Measurements from ENCODE around the gene PRDM10. TPM values are rescaled to one million over a fixed set of nuclear protein-coding genes. Genes with fewer than 3 reads are reported as not detected.

Gene PRDM10
- total RNA-seq, 1 donor, result 8.0 TPM

DNA sequence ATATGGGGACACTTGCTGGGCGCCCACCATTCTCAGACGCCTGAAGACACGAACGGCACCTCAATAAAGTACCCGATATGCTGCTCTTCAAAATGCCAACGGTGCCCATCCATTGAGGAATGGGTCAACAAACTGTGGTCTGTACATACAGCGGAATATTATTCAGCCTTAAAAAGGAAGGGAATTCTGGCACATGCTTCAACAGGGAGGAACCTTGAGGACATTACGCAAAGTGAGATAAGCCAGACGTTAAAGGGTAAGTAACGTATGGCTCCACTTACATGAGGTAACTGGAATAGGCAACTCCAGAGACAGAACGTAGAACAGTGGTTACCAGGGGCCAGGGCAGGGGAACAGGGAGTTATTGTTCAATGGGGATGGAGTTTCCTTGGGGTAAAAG is 28.0 kb downstream of the PRDM10 start:
- Histone ChIP-seq H3K4me2 (ENCODE audit: insufficient read depth, low read length) (no peak overlapping the region), H3K36me3 (ENCODE audit: insufficient read depth, low read length) (no peaks in the 10 kb centered on the region), H3K4me3 (ENCODE audit: insufficient read depth, low read length) (no peak overlapping the region), H3K27ac (ENCODE audit: low read depth, low read length) (no peak overlapping the region), H3K9me3 (ENCODE audit: low read depth, low read length) (no peaks in the 10 kb centered on the region), H3K27me3 (ENCODE audit: insufficient read depth, low read length) (no peaks in the 10 kb centered on the region), H3K4me1 (ENCODE audit: insufficient read depth, low read length) (no peaks in the 10 kb centered on the region), H3K79me2 (ENCODE audit: insufficient read depth, low read length) (peaks cover 13% of the 10 kb centered on the region), H2AFZ (ENCODE audit: low read length) (no peak overlapping the region), H4K20me1 (ENCODE audit: insufficient read depth, low read length) (peaks cover 14% of the 10 kb centered on the region)
- DNase-seq (ENCODE audit: insufficient read length, low spot score, missing footprints), result no peak
- TF ChIP-seq, protein P1, sequence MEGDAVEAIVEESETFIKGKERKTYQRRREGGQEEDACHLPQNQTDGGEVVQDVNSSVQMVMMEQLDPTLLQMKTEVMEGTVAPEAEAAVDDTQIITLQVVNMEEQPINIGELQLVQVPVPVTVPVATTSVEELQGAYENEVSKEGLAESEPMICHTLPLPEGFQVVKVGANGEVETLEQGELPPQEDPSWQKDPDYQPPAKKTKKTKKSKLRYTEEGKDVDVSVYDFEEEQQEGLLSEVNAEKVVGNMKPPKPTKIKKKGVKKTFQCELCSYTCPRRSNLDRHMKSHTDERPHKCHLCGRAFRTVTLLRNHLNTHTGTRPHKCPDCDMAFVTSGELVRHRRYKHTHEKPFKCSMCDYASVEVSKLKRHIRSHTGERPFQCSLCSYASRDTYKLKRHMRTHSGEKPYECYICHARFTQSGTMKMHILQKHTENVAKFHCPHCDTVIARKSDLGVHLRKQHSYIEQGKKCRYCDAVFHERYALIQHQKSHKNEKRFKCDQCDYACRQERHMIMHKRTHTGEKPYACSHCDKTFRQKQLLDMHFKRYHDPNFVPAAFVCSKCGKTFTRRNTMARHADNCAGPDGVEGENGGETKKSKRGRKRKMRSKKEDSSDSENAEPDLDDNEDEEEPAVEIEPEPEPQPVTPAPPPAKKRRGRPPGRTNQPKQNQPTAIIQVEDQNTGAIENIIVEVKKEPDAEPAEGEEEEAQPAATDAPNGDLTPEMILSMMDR (IDR thresholded peaks at IDR 0.05; ENCODE audit: extremely low read depth, low read depth, low read length), result no peak

DNA sequence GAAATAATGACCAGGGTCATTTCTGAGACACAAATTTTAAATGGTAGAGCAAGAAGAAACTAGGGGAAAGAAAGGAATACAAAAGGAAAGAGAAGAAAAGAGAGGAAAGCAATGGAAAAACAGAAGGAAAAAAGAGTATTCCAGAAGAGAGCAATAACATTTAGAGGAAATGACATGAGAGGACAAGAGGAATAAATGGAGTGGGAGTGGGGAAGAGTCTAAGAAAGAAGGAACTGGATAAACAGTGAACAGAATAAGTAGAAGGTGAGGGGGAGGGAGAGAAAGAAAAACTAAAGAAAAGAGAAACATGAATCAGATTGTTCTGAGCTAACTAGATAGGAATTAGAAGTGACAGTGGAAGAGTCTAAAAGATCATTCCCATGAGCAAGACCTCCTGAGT is 28.4 kb downstream of the PRDM10 start:
- TF ChIP-seq, protein P1 (IDR thresholded peaks at IDR 0.05; ENCODE audit: extremely low read depth, low read depth, low read length), result no peak
- H2AFZ ChIP-seq (ENCODE audit: low read length), result no peak overlapping the region
- peaks cover 11% of the 10 kb centered on the region for H4K20me1 ChIP-seq (ENCODE audit: insufficient read depth, low read length)
- no peak overlapping the region for H3K4me2 ChIP-seq (ENCODE audit: insufficient read depth, low read length)
- H3K79me2 ChIP-seq (ENCODE audit: insufficient read depth, low read length), result peaks cover 13% of the 10 kb centered on the region
- no peak overlapping the region for H3K4me3 ChIP-seq (ENCODE audit: insufficient read depth, low read length)
- H3K27me3 ChIP-seq (ENCODE audit: insufficient read depth, low read length), result no peaks in the 10 kb centered on the region
- H3K27ac ChIP-seq (ENCODE audit: low read depth, low read length), result no peak overlapping the region
- no peaks in the 10 kb centered on the region for H3K4me1 ChIP-seq (ENCODE audit: insufficient read depth, low read length)
- no peaks in the 10 kb centered on the region for H3K36me3 ChIP-seq (ENCODE audit: insufficient read depth, low read length)
- H3K9me3 ChIP-seq (ENCODE audit: low read depth, low read length), result no peaks in the 10 kb centered on the region
- DNase-seq (ENCODE audit: insufficient read length, low spot score, missing footprints), result no peak

DNA sequence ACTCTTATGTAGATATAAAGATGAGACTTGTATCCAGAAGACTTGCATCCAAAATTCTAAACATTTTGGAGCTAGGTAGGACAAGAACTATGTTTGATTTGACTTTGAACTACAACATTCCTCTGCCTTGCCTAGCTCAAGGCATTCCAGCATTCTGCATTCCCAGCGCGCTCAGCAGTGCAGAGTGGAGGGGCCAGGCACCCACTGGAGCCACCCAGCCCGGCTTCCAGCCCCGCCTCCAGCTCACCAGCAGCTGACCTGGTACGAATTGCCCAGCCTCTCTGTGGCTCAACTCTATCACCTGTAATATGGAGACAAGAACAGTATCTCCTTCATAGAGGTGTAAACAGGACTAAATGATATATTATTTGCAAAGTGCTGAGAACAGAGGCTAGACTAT is 28.8 kb downstream of the PRDM10 start:
- TF ChIP-seq, protein P1 (IDR thresholded peaks at IDR 0.05; ENCODE audit: extremely low read depth, low read depth, low read length), result no peak
- Histone ChIP-seq H3K4me1 (ENCODE audit: insufficient read depth, low read length) (no peaks in the 10 kb centered on the region), H3K27ac (ENCODE audit: low read depth, low read length) (no peak overlapping the region), H2AFZ (ENCODE audit: low read length) (no peak overlapping the region), H4K20me1 (ENCODE audit: insufficient read depth, low read length) (peaks cover 9% of the 10 kb centered on the region), H3K36me3 (ENCODE audit: insufficient read depth, low read length) (no peaks in the 10 kb centered on the region), H3K9me3 (ENCODE audit: low read depth, low read length) (no peaks in the 10 kb centered on the region), H3K4me3 (ENCODE audit: insufficient read depth, low read length) (no peak overlapping the region), H3K79me2 (ENCODE audit: insufficient read depth, low read length) (peaks cover 13% of the 10 kb centered on the region), H3K4me2 (ENCODE audit: insufficient read depth, low read length) (no peak overlapping the region), H3K27me3 (ENCODE audit: insufficient read depth, low read length) (no peaks in the 10 kb centered on the region)
- no peak for DNase-seq (ENCODE audit: insufficient read length, low spot score, missing footprints)

DNA sequence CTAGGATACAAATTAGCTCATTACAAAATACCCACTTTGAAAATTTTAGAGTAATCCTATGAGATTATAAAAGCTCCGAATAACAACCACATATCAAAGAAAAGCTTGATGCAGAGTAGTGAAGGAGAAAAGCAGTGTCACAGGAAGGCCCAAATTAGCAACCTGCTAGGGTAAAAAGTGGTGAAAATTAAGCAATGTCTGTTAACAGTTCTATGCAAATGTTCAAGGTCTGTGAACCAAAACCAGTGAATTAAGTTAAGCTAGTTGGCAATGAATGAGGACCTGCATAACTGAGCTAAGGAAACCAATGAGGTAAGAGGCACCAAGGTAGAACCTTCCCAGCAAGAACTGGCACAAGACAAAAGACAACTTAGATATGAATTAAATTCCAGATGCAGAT is 29.6 kb downstream of the PRDM10 start:
- H3K4me2 ChIP-seq (ENCODE audit: insufficient read depth, low read length), result no peak overlapping the region
- no peaks in the 10 kb centered on the region for H3K9me3 ChIP-seq (ENCODE audit: low read depth, low read length)
- H3K4me1 ChIP-seq (ENCODE audit: insufficient read depth, low read length), result no peaks in the 10 kb centered on the region
- no peak overlapping the region for H3K4me3 ChIP-seq (ENCODE audit: insufficient read depth, low read length)
- no peak for DNase-seq (ENCODE audit: insufficient read length, low spot score, missing footprints)
- H2AFZ ChIP-seq (ENCODE audit: low read length), result no peak overlapping the region
- TF ChIP-seq, protein P1 (IDR thresholded peaks at IDR 0.05; ENCODE audit: extremely low read depth, low read depth, low read length), result no peak
- no peaks in the 10 kb centered on the region for H3K36me3 ChIP-seq (ENCODE audit: insufficient read depth, low read length)
- no peak overlapping the region for H3K27ac ChIP-seq (ENCODE audit: low read depth, low read length)
- peaks cover 13% of the 10 kb centered on the region for H3K79me2 ChIP-seq (ENCODE audit: insufficient read depth, low read length)
- peaks cover 9% of the 10 kb centered on the region for H4K20me1 ChIP-seq (ENCODE audit: insufficient read depth, low read length)
- H3K27me3 ChIP-seq (ENCODE audit: insufficient read depth, low read length), result no peaks in the 10 kb centered on the region
